Spleen (tissue), 11 donors: ENCODE results near the gene GRM2. TPM values are rescaled to one million over a fixed set of nuclear protein-coding genes. Genes with fewer than 3 reads are reported as not detected.

ENCODE experiments used
- DNase-seq: peaks from one replicate; pipeline ENCODE4 v3.0.0-alpha.2; 2020
- H3K27ac ChIP-seq, 8 donors: fragments of 200-600 bp; sonication (generic) in 7 of 8; 1 replicate in 4 of 8; 2 replicates in 4 of 8; pipeline versions ENCODE4 v1.5.0 to v1.8.0; 2016 to 2021; ENCODE audit warnings: inconsistent platforms in 4 of 8, mild to moderate bottlenecking in 4 of 8, moderate library complexity in 1 of 8
- H3K27me3 ChIP-seq, 7 donors: fragments of 200-600 bp; sonication (generic) in 6 of 7; replicated peaks in 1 of 7; 1 replicate in 4 of 7; 2 replicates in 3 of 7; pipeline versions ENCODE4 v1.5.0 to v1.8.0; 2016 to 2021; ENCODE audit warnings: inconsistent platforms in 3 of 7, mild to moderate bottlenecking in 1 of 7
- H3K36me3 ChIP-seq, 6 donors: fragments of 200-600 bp; sonication (generic) in 5 of 6; 1 replicate in 4 of 6; 2 replicates in 2 of 6; pipeline versions ENCODE4 v1.5.0 to v1.8.0; 2016 to 2021; ENCODE audit warnings: inconsistent platforms in 2 of 6
- H3K4me1 ChIP-seq, 6 donors: fragments of 200-600 bp; sonication (generic) in 5 of 6; 1 replicate in 3 of 6; 2 replicates in 3 of 6; pipeline versions ENCODE4 v1.5.0 to v1.8.0; 2016 to 2021; ENCODE audit warnings: inconsistent platforms in 3 of 6
- H3K4me3 ChIP-seq, 8 donors: fragments of 200-600 bp; sonication (generic) in 7 of 8; 1 replicate in 4 of 8; 2 replicates in 4 of 8; pipeline versions ENCODE4 v1.5.0 to v1.8.0; 2016 to 2021; ENCODE audit warnings: inconsistent platforms in 4 of 8, mild to moderate bottlenecking in 4 of 8, moderate library complexity in 2 of 8
- H3K9me3 ChIP-seq, 8 donors: fragments of 200-600 bp; sonication (generic) in 7 of 8; 1 replicate in 4 of 8; 2 replicates in 4 of 8; pipeline versions ENCODE4 v1.5.0 to v1.8.0; 2016 to 2021; ENCODE audit warnings: inconsistent platforms in 4 of 8
- POLR2A ChIP-seq, 3 donors: fragments of 450-650 bp; IDR thresholded peaks; one replicate each; pipeline ENCODE4 v1.5.1; 2017; ENCODE audit warnings: antibody characterized with exemption in 3 of 3, mild to moderate bottlenecking in 1 of 3
- POLR2AphosphoS5 ChIP-seq, 3 donors: sonication (generic); formaldehyde crosslinking; IDR thresholded peaks; one replicate each; pipeline ENCODE4 v1.5.1; 2017; ENCODE audit warnings: antibody characterized with exemption in 3 of 3
- WGBS, 5 donors: extraction: QIAGEN DNeasy Blood & Tissue Kit in 3 of 5; methylation state at CpG; one replicate each; pipeline versions ENCODE4 v1.1.5 to v1.1.7; 2013 to 2018; 5-methylcytosine and 5-hydroxymethylcytosine counted together
- intact Hi-C: fragments of 100-400 bp; cut with DNase I; formaldehyde crosslinking; loops from one replicate; pipeline ENCODE4 v1.15.0; 2023; ENCODE audit warnings: low total_unique reads
- polyA plus RNA-seq, 3 donors: library from polyadenylated mRNA; stranded (reverse); fragments of 200-250 nt; gene quantifications; one replicate each; pipeline ENCODE4 v1.2.1, GENCODE V29; 2013
- total RNA-seq, 7 donors: library from RNA; depleted of rRNA in 3 of 7; stranded (reverse); fragments of >200 nt in 3 of 7; fragmentation: NEBNext Ultra II Directional in 4 of 7; extraction: Animal tissue kit (Norgen Biotek cat#: 25700) in 4 of 7; gene quantifications; one replicate each; pipeline versions ENCODE4 v1.1.0 to v1.2.1, GENCODE V29; 2016 to 2021
- TF ChIP-seq, protein P1 (sequence below), 11 experiments: fragments of 200-600 bp in 7 of 11; fragments of 450-650 bp in 4 of 11; sonication (generic) in 4 of 11; IDR thresholded peaks in 8 of 11; conservative IDR thresholded peaks in 3 of 11; 1 replicate in 7 of 11; 2 replicates in 4 of 11; pipeline versions ENCODE4 v1.4.0 to v1.8.0; 2016 to 2021; ENCODE audit warnings: antibody characterized with exemption in 11 of 11, inconsistent platforms in 4 of 11, mild to moderate bottlenecking in 1 of 11
- donor health status: healthy with polysubstance abuse.
- donor health status: DM: no; HTN: no; CAD: no; lungs with moderate emphysema.
- donor health status: DM: no; HTN: no; CAD: no.
- donor health status: Bipolar disorder and iron deficiency.
- donor health status: healthy.
- donor health status: DM: no; HTN: no; CAD: no.
- donor health status: DM: yes; HTN: yes; CAD: no.

GRM2 gene
- total and polyA plus RNA-seq, 10 donors: 0.17 to 2.7 (median 1.4) TPM

DNA sequence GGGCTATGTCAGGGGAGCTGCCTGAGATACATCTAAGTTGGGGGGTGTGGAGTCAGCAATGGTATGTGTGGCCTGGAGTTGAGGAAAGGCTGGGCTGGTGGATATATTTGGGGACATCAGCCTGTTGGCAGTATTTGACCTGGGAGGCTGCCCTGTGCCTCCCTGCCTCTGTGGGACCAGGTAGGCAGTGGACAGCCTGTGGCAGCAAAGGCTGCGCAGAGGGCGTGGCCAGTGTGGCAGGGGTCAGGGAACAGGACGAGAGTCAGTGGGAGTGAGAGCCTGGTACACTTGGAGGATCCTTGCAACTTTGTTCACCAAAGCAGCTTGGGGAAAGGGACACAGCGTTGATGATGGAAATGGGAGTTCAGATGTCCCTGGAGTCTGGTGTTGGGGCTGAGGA, 20.8 kb upstream of the GRM2 start:
- H3K4me3 ChIP-seq: peak overlapping the region in 1 of 8 donors; percentile 35
- intact Hi-C loops: no loop called here
- no peak for TF ChIP-seq POLR2AphosphoS5 (IDR thresholded peaks at IDR 0.05)
- TF ChIP-seq POLR2A (IDR thresholded peaks at IDR 0.05): no peak
- TF ChIP-seq, protein P1, sequence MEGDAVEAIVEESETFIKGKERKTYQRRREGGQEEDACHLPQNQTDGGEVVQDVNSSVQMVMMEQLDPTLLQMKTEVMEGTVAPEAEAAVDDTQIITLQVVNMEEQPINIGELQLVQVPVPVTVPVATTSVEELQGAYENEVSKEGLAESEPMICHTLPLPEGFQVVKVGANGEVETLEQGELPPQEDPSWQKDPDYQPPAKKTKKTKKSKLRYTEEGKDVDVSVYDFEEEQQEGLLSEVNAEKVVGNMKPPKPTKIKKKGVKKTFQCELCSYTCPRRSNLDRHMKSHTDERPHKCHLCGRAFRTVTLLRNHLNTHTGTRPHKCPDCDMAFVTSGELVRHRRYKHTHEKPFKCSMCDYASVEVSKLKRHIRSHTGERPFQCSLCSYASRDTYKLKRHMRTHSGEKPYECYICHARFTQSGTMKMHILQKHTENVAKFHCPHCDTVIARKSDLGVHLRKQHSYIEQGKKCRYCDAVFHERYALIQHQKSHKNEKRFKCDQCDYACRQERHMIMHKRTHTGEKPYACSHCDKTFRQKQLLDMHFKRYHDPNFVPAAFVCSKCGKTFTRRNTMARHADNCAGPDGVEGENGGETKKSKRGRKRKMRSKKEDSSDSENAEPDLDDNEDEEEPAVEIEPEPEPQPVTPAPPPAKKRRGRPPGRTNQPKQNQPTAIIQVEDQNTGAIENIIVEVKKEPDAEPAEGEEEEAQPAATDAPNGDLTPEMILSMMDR (IDR thresholded peaks at IDR 0.05 in 8 of 11, conservative IDR thresholded peaks at IDR 0.05 in 3 of 11): no peak
- no peak for DNase-seq
- H3K4me1 ChIP-seq: peaks cover 46 to 100% (median 90%) of the 10 kb centered on the region in 6 donors
- H3K36me3 ChIP-seq: peaks cover 0 to 85% (median 26%) of the 10 kb centered on the region in 6 donors
- 59 to 81% (median 67%) methylated on average over 4 of the region's 4 CpGs for WGBS, 5 donors
- H3K27me3 ChIP-seq: no peaks in the 10 kb centered on the region
- H3K9me3 ChIP-seq: no peaks in the 10 kb centered on the region
- H3K27ac ChIP-seq: peak overlapping the region; percentile 69 to 90 (median 82)

DNA sequence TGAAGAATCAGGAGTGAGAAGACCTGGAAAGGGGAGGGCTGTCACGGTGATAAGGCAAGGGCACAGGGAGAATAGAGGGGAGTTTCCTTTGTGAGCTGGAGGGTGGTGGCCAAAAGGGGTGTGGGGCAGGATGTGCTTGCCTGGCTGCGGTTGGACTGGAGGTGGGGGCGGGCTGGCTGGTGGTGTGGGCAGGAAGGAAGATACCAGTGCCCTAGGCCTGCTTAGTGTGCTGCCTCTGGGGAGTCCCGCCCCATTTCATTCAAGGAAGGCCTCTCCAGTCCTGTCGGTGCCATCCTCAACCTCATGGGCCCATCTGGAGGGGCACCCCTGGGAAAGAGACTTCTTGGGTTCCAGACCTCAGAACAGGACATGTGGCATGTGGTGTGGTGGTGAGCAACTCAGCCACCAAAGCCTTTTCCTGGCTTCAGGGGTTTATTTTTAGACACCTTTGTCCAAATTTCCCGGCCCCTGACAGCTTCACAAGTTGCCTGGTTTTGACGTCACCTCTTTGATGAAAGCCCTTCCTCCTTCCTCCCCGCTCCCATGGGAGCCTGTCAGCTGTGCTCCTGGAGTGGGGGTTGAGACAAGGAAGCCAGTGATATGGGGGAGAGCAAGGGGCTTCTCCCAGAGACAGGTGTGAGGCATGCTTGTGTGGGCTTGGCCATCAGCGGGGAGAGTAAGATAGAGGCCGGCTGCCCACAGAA, 20.2 kb upstream of the GRM2 start:
- 19 to 28% (median 23%) methylated on average over 8 to 10 of the region's 10 CpGs for WGBS, 5 donors
- Histone ChIP-seq H3K4me3 (peak overlapping the region in 1 of 8 donors; percentile 35), H3K27me3 (no peaks in the 10 kb centered on the region), H3K27ac (peak overlapping the region; percentile 69 to 90 (median 82)), H3K9me3 (no peaks in the 10 kb centered on the region), H3K4me1 (peaks cover 40 to 100% (median 88%) of the 10 kb centered on the region in 6 donors), H3K36me3 (peaks cover 0 to 88% (median 32%) of the 10 kb centered on the region in 6 donors)
- DNase-seq: peak; percentile 95
- TF ChIP-seq POLR2AphosphoS5 (IDR thresholded peaks at IDR 0.05) (peak; percentile 52 to 78 (median 77)), POLR2A (IDR thresholded peaks at IDR 0.05) (no peak)
- TF ChIP-seq, protein P1 (IDR thresholded peaks at IDR 0.05 in 8 of 11, conservative IDR thresholded peaks at IDR 0.05 in 3 of 11): no peak
- intact Hi-C loops: no loop called here

DNA sequence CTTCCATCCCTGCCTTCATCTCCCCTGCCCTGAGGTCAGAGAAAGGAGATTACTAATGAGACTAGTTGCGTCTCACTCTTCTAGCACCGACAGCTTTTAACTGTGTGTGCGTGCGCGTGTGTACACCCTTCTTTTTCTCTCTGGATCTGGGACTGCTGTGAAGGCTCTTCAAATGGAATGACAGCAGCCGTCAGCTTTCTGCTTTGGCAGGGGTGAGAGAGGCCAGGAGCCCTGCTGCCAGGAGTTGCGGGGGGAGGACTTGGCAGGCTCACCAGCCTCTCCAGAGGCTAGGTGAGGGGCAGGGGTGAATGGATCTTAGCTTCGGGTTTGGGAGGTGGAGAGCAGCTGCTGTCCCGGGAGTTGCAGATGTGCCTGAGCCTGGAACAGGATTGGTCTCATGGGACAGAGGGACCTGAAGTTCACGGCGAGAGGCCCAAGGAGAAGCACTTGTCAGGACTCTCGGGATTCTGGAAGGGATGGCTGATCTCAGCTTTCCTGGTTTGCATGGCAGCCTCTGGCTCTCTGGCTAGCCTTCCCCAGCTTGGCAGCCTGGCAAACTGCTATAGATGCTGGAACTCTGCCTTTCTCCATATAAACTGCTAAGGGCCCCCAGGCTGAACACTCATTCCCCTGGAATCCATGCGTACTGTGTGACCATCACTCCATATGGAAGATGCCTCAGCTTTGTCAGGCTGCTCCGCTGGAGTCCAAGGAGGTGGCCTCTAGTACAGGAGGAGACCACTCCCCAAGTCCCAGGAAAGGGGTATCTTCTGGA, 19.2 kb upstream of the GRM2 start:
- DNase-seq: no peak
- TF ChIP-seq POLR2A (IDR thresholded peaks at IDR 0.05) (no peak), POLR2AphosphoS5 (IDR thresholded peaks at IDR 0.05) (no peak)
- TF ChIP-seq, protein P1 (IDR thresholded peaks at IDR 0.05 in 8 of 11, conservative IDR thresholded peaks at IDR 0.05 in 3 of 11): no peak
- intact Hi-C loops: no loop called here
- Histone ChIP-seq H3K4me3 (no peak overlapping the region), H3K9me3 (no peaks in the 10 kb centered on the region), H3K27me3 (no peaks in the 10 kb centered on the region), H3K4me1 (peaks cover 30 to 100% (median 83%) of the 10 kb centered on the region in 6 donors), H3K27ac (peak overlapping the region; percentile 16 to 90 (median 82)), H3K36me3 (peaks cover 2 to 97% (median 40%) of the 10 kb centered on the region in 6 donors)
- WGBS, 5 donors: 78 to 86% (median 82%) methylated on average over 11 to 14 of the region's 14 CpGs

DNA sequence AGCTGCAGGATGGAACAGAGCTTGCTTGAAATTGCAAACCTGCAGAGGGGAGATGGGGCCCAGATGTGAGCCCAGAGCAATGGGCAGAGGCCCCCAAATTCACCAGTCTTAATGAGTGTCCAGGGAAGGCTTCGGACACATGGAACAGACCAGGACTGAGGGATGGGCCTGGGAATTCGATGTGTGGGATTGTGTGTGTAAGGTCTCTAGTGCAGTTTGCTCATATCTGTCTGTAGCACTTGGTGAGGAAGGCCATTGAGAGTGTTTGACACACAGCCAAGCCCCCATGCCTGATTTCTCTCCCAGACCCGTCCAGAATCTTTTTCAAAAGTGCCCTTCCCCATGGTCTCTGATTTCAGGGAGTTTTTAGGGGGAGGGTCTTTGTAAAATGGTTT, 18.7 kb upstream of the GRM2 start:
- H3K9me3 ChIP-seq: no peaks in the 10 kb centered on the region
- no peaks in the 10 kb centered on the region for H3K27me3 ChIP-seq
- H3K4me3 ChIP-seq: no peak overlapping the region
- TF ChIP-seq, protein P1 (IDR thresholded peaks at IDR 0.05 in 8 of 11, conservative IDR thresholded peaks at IDR 0.05 in 3 of 11): no peak
- TF ChIP-seq POLR2AphosphoS5 (IDR thresholded peaks at IDR 0.05): no peak
- TF ChIP-seq POLR2A (IDR thresholded peaks at IDR 0.05): no peak
- intact Hi-C loops: no loop called here
- H3K4me1 ChIP-seq: peaks cover 26 to 99% (median 78%) of the 10 kb centered on the region in 6 donors
- WGBS, 5 donors: 75 to 91% (median 89%) methylated on average over 3 of the region's 3 CpGs
- H3K27ac ChIP-seq: peak overlapping the region in 1 of 8 donors; percentile 83
- H3K36me3 ChIP-seq: peaks cover 4 to 97% (median 46%) of the 10 kb centered on the region in 6 donors
- DNase-seq: no peak
